DMS153 treated with DMSO at 0.1 percent for 48 hours (cell line): Measurements from ENCODE around the gene MLST8.

Source experiments
- DNase-seq: peaks from one replicate; lab custom pipeline; 2025; ENCODE audit not compliant: unreplicated experiment; lab: John Stamatoyannopoulos, UW

MLST8 gene

DNA sequence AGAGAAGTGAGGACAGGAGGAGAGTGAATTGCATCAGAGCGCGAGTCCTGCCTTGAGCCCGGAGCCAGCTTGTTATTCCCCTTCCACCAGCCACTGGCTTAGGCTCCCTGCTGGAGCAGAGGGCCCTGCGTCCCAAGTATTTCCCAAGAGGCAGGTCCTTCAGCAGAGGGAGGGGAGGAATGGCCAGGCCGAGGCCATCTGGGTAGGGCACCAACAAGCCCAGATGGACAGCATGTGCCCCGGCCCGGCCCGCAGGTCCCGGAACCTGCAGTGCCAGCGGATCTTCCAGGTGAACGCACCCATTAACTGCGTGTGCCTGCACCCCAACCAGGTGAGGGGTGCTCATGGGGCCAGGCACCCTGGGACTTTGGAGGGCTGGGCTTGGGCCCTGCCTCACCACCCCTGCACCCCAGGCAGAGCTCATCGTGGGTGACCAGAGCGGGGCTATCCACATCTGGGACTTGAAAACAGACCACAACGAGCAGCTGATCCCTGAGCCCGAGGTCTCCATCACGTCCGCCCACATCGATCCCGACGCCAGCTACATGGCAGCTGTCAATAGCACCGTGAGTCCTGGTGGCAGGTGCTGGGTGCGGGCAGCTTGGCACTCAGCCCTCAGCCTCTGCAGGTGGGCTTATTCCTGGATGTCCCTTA, 1.7 kb downstream of the MLST8 start:
- DNase-seq = no peak

GRCh38 chr16:2207872-2208271, 2.6 kb downstream of the MLST8 start:
- DNase-seq = no peak

GRCh38 chr16:2208308-2208707, 3.1 kb downstream of the MLST8 start:
- DNase-seq = no peak

GRCh38 chr16:2208772-2209171, 3.5 kb downstream of the MLST8 start:
- DNase-seq = no peak

DNA sequence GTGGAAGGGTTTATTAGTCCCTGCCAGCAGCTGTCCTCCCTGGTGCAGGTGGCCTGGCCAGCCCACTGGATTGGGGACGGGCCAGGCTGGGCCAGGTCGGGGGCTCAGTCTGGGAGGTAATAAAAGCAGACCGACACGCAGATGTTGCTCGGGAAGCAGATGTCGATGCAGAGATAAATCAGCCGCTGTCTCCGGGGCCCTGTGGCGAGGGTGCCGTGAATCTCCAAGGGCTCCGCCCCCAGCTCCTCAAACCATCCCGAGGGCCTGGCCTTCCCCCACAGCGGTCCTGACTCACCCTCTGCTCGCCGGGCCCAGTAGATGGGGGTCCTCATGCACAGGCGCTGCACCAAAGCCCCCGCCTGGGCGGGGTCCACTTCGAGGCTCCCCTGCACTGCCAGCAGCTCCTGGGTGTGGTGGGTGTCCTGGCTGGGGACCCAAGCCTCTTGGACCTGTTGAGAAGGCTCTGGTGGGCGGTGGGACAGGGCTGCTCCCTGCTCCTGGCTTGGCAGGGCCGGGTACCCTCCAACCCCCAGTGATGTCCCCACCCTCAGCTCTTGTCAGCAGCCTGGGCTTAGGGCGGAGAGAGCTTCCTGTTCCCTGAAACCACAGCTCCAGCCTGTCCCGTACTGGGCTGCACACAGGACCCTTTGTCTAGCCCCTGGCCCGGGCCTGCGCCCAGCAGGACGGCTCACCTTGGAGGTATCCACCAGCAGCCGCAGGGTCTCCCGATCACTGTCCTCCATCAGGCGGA, 4.2 kb downstream of the MLST8 start:
- no peak for DNase-seq

- no peak for DNase-seq
Observed at GRCh38 chr16:2210009-2210332, 4.7 kb downstream of the MLST8 start.

DNA sequence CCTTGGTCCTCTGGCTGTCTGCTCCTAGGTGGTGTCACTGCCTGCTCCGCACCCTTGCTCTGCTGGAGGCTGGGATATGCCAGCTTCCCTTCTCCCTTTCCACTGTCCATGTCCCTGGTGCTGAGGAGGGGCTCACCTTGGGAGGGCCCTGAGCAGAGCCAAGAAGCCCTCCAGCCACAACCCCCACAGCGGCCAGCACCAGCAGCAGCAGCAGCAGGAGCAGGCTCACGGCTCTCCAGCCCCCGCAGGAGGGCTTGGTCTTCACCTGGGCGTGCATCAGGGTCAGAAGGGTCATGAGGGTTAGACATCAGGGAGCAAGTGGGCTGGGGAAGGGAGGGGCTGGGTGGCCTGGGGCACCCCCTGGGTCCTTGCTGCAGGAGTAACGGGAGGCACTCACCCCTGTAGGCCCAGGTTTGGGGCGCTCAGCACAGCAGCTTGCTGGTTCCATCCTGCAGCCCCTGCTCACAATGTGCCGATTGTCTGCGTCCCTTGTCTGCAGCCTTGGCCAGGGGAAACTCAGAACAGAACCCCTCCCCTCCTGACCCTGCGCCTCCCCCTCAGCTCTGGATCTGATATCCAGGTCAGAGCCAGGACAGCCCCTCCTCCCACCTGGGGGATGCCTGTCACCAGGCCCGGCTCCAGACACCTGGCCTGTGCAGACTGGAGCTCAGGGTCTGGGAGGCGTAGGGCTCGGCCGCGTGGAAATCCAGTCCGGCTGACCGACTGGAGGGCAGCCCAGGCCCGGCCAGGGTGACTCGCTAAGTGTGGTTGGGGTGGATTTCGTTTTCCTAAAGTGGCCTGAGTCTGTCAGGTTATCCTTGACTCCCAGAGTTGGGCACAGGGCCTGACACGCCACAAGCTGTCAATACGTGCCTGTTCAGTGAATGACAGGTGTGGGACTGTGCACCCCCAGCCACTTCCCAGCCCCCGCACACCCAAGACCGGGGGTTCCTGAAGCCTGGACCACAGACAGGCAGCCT, 5.4 kb downstream of the MLST8 start, which contains the start of gene BRICD5:
Gene BRICD5, minus strand, starts transcription at position 478 of the 980 bp plus-strand sequence. Its CDS starts 30 bp downstream, at position 448.
- DNase-seq = no peak

DNA sequence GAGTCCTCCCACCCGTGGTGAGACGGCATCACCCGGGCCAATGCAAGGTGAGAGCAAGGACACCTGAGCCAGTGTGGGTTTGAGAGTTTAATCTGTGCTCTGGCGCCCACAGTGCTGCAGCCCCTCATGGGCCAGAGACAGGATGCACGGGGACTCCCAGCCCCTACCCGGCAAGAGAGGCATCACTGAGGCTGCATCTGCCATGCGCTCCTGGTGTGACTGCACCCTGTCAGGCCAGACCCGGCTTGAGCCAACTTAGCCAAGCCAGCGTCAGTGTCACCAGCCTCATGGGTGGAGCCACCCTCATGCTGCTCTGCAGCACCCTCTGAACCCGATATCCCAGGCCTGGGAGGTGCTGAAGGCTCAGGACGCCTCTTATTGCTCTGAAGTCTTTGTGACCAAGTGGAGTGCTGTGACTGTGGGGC, 6.7 kb downstream of the MLST8 start:
- DNase-seq = no peak

DNA sequence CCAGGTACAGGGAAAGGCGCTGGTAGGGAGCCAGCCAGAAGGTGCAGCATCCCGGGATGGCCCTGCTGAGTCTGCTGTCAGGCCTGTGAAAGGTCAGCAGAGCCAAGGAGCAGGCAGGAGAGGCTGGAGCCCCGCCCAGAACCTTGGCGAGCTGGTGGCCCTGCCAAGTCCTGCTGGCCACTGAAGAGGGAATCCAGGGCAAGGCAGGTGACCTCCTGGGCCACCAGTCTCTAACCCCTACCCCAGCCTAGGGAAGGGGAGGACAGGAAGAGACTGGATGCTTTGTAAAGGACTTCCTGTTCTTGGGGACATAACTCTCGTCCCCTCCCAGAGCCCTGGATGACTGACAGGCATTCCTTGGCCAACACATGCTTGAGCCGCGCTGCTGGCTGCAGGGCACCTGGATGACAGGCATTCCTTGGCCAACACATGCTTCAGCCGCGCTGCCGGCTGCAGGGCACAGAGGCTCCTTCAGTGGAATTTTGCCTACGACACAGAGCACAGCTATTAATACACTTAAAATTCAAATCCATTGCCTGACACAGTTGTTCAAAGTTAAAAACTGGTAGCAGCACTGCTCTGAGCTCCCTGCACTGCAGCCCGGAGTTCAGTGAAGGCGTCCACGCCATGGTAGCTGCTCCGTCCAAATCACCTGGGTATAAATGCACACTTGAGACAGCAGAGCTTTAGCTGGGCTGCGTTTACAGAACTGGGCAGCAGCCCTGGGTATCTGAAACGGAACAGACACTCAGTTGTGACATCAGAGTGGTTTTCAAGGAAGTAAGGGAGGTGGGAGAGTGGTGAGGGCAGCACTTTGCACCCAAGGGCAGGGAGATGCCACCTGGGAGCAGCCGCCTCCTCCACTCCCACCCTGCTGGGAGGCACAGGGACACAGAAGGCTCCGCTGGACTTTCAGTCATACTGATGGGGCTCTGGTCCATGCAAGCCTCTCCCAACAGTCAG, 7.4 kb downstream of the MLST8 start:
- DNase-seq = no peak

DNA sequence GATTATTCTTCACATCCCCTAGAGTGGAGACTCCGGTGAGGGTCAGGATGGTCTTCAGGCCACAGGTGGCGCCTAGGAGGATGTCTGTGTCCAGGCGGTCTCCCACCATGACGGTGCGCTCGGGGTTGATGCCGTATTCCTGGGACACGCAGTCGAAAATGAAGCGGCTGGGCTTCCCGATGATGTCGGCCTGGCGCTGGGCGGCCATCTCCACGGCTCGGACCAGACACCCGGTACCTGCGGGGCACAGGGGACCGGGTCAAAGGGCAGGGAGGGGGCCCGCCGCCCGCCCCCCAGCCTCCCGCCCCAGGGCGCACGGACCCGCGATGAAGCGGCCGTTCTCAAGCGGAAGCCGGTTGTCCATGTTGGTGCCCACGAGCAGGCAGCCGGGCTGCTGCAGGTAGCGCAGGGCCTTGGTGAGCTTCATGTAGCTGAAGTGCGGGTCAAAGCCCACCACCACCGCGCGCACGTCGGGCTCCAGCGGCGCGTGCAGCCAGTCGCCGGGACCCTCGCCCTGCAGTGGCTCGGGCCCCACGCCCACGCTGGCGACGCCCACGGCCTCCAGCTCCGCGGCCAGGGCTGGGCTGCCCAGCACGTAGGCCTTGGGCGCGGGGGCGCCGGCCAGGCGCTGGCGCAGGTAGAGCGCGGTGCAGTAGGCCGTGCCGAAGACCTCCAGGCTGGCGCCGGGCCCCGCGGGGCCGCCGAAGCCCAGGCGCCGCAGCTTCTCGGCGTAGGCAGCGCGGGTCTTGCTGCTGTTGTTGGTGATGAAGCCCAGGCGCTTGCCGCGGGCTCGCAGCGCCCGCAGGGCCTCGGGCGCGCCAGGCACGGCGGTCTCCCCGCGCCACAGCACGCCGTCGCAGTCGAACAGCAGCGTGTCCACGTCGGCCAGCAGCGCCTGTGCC, 8.8 kb downstream of the MLST8 start:
- DNase-seq = no peak

GRCh38 chr16:2214719-2214968, 9.4 kb downstream of the MLST8 start, which contains the start of gene PGP:
PGP (minus strand) TSS chr16:2214840; CDS start chr16:2214777, 63 bp downstream.
- DNase-seq = no peak

GRCh38 chr16:2216330-2216729, 11.1 kb downstream of the MLST8 start:
- DNase-seq = no peak

DNA sequence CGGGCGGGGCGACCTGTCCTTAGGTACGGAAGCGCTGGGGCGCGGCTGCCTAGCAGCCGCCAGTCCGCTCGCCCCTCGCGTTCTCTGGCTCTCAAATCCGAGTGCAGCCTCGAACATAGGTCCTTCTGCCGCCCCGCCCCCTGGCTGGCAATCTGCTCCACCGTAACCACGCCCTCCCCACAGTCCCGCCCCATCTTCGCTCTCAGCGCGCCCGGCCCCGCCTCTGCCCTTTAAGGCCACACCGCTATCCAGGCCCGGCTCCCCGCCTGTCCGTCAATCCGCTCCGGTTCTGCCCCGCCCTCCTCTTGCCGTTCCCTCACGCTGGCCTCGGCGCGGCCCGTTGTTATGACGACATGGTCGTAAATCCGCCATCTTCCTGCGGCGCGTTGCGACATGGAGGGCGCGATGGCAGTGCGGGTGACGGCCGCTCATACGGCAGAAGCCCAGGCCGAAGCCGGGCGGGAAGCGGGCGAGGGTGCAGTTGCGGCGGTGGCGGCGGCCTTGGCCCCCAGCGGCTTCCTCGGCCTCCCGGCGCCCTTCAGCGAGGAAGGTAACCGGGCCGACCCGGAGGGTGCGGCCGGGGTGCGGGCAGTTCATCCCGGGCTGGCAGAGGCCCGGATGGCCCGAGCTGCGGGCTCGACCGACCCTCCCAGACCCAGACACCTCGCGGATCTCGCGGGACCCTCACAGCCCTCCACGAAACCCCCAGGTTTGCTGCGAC, 18.1 kb downstream of the MLST8 start, which contains the start of gene E4F1:
Gene E4F1, plus strand, starts transcription at position 371 of the 721 bp plus-strand sequence. Its CDS starts 23 bp downstream, at position 394.
- DNase-seq = peak; percentile 99

DNA sequence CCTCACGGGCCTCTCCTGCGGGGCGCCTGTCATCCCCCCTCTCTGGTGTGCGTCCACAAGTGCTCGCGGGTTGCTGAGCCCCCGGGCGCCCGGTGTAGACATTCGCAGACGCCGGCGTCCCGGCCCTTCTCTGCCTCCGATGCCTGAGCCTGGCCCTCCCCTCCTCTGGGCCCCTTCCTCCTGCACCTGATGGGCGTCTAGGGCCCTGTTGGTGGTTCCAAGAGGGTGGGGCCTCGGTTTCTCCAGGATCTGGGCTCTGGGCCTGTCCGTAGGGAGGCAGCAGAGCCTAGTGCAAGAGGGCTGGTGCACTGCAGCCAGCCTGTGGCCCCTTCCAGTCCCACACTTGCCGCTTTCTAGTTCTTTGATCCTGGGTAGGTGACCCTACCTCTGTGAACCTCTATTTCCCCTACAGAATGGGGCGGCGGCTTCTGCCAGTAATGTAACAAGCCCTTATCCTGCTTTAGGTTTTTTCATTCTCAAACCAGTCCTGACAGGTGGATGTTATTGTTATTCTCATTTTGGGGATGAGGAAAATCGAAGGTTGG, 18.8 kb downstream of the MLST8 start:
- no peak for DNase-seq

DNA sequence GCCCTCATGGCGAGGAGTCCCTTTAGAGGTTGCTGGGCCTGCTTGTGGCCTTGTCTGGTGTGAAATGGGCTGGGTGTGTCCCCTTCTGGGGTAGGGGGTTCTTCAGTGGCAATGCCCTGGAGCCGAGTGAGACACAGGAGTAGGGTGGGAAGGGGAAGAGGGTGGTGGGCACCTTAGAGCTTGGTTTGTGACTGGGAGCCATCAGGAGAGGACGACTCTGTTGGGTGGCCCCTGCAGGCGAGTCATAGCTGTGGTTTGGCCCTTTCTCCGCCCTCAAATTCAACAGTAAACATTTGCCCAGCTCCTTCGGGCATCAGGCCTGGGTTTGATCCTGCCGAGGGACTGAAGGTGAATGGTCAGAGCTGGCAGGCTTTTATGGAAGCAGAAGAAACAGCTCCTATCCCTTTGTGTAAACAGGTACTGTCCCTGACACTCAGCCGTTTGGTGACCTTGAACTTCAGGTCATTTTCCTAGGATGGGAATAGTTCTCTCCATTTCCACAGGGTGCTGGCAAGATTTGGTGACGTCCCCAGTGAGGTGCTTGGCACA, 21.1 kb downstream of the MLST8 start:
- DNase-seq = no peak

DNA sequence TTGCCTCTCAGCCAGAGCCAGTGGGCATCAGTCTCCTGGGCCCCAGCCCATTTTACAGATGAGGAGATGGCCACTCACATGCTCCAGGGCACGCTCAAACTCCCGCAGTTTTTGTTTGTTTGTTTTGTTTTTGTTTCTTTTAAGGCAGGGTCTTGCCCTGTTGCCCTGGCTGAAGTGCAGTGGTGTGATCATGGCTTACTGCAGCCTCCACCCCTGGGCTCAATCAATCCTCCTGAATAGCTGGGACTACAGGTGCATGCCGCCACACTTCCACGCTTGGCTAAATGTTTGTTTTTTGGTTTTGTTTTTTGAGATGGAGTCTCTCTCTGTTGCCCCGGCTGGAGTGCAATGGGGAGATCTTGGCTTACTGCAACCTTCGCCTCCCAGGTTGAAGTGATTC, 21.7 kb downstream of the MLST8 start:
- DNase-seq = no peak

GRCh38 chr16:2228161-2228824, 23.0 kb downstream of the MLST8 start:
- no peak for DNase-seq

DNA sequence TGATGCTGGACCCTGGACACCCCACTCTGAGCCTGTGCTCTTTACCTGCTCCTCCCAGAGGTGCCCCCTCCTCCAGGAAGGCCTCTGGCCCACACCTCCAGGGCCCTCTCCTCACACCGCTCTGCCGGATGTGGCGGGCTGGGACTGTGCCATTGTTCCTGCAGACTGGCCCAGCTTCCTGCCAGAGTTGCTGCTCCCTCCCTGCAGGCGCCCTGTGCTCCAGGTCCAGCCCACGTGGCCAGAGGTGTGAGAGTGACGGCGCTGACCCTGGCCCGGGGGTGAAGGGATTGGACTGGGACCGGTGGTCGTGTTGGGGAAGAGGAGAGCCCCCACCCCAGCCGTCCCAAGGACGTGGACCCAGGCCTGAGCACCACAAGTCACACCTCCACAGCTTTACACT, 23.8 kb downstream of the MLST8 start:
- DNase-seq = no peak
